GM19463 (cell line): ENCODE measurements around the gene RSPO4.

Source experiments
- ATAC-seq: cut with Tn5 transposase; IDR thresholded peaks from one replicate; pipeline ENCODE4 v1.9.1; 2021; ENCODE audit warnings: mild to moderate bottlenecking, moderate library complexity; ENCODE audit not compliant: unreplicated experiment

RSPO4 gene

GRCh38 chr20:944774-945410 is 57.2 kb downstream of the RSPO4 start:
- no peak for ATAC-seq

GRCh38 chr20:944148-944547 is 58.0 kb downstream of the RSPO4 start:
- no peak for ATAC-seq

GRCh38 chr20:942611-943010 is 59.5 kb downstream of the RSPO4 start:
- ATAC-seq = no peak

- no peak for ATAC-seq
Measured at GRCh38 chr20:940926-941325, 61.2 kb downstream of the RSPO4 start.

GRCh38 chr20:939606-940005 is 62.5 kb downstream of the RSPO4 start:
- no peak for ATAC-seq

GRCh38 chr20:934186-934840 is 67.8 kb downstream of the RSPO4 start:
- ATAC-seq = no peak

- ATAC-seq = no peak
Measured at GRCh38 chr20:933029-933428, 69.1 kb downstream of the RSPO4 start.

- ATAC-seq = no peak
Measured at GRCh38 chr20:931401-931800, 70.7 kb downstream of the RSPO4 start.

- no peak for ATAC-seq
Measured at GRCh38 chr20:926670-927069, 75.4 kb downstream of the RSPO4 start.

GRCh38 chr20:925516-925915 is 76.6 kb downstream of the RSPO4 start:
- ATAC-seq = no peak

- no peak for ATAC-seq
Measured at GRCh38 chr20:924639-925038, 77.5 kb downstream of the RSPO4 start.

GRCh38 chr20:922781-923180 is 79.3 kb downstream of the RSPO4 start:
- ATAC-seq = no peak

GRCh38 chr20:921068-921467 is 81.0 kb downstream of the RSPO4 start:
- ATAC-seq = no peak

- ATAC-seq = no peak
Measured at GRCh38 chr20:920311-920710, 81.8 kb downstream of the RSPO4 start.

GRCh38 chr20:919491-919916 is 82.6 kb downstream of the RSPO4 start:
- ATAC-seq = no peak

- no peak for ATAC-seq
Measured at GRCh38 chr20:917416-917815, 84.7 kb downstream of the RSPO4 start.

GRCh38 chr20:916825-917224 is 85.3 kb downstream of the RSPO4 start:
- no peak for ATAC-seq

- no peak for ATAC-seq
Measured at GRCh38 chr20:916125-916799, 85.8 kb downstream of the RSPO4 start, which contains the start of gene ANGPT4. TSS of gene ANGPT4 (minus strand) at chr20:916334. CDS start at chr20:916214, 120 bp downstream.

- no peak for ATAC-seq
Measured at GRCh38 chr20:914727-915498, 87.2 kb downstream of the RSPO4 start.

- ATAC-seq = no peak
Measured at GRCh38 chr20:913306-913849, 88.7 kb downstream of the RSPO4 start.
